HG02973 (cell line): Measurements from ENCODE around the gene BCDIN3D.

Source experiments
- ATAC-seq: cut with Tn5 transposase; IDR thresholded peaks from one replicate; pipeline ENCODE4 v1.9.1; 2021; ENCODE audit warnings: moderate library complexity; ENCODE audit not compliant: unreplicated experiment

The BCDIN3D gene

GRCh38 chr12:49800421-49801140 lies 42.3 kb downstream of the BCDIN3D start:
- ATAC-seq = no peak

DNA sequence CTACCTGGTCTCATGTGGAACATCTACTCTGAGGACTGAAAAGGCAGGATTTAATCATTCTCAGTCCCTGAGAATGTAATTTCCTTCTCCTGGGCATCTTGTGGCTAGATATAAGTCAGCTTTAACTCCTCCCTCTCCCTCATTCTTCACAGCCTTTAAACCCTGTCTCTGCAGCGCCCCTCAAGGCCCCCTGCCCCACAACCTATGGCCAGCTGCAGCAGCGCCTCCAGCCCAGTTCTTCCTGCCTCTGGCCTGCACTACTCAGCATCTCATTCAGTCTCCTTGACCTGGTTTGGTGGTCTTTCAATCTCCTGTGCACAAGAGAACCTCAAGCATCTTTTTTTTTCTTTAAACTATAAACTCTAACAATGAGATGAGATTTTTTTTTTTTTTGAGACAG lies 44.0 kb downstream of the BCDIN3D start:
- ATAC-seq = no peak

GRCh38 chr12:49798248-49798647 lies 44.7 kb downstream of the BCDIN3D start:
- no peak for ATAC-seq

DNA sequence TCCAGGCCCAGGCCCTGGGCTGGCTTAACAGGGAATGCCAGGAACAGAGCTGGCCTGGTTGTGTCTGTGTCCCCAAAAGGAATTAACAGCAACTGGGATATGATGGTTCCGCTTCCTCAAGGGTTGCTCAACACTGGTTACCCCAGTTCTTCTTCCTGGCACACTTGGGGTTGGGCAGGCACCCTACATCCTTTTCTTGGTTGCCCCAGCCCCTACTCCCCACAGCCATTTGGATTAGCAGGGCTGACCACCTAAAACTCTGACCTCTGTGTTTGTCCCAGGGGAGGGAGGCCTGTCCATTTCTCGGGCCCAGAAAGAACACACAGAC lies 45.5 kb downstream of the BCDIN3D start:
- no peak for ATAC-seq

DNA sequence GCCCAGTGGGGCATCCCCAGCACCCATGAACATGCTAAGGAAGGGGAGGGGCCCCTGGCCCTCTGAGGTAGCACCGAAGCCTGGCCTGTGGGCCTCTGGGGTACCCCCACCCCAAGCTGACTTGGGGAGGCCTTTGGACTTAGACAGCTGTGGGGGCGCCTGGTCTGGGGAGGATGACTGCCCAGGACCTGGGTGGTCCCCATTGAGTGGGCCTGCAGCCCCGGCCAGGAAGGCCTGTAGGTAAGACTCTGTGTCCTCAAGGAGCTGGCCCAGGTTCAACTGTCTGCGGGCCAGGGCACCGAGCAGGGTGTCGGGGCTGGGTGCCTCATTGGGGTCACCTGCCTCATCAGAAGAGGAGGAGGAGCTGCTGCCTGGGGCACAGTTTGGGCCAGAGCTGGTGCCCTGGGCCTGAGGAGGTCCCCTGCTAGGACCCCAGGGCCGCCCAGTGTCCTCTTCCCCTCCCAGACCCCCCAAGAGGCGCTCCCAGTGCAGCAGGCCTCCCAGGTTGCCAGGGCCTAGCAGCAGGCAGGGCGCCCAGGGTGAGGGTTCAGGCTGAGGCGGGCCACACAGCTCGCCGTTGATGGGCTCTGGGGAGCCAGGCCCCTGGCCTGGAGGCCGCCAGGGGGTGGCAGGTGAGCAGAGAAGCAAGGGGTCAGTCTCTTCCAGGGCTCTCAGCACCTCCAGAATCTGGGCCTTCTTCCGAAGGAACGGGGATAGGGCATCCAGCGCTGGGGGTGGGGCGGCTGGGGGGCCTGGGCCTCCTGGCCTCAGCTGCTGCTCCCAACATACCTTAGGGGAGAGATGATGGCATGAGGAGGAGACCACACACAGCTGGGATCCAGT lies 46.1 kb downstream of the BCDIN3D start:
- ATAC-seq = no peak

DNA sequence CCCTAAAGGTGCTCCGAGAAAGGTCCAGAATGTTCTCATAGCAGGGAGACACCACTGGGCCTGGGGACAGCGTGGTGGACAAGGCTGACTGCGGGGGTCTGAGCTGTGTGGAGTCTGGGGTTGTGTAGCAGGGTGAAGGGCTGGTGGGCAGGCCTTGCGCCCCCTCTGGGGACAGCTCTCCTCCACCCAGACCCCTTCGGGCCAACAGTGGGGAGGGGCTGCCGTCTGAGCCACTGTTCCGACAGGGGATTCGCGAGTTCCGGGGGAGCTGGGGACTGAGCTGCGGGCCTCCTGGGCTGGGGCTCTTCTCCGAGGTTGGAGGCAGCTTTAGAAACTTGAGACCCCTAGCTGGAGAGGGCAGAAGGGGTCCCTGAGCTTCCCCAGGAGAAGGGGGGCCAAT lies 46.8 kb downstream of the BCDIN3D start:
- no peak for ATAC-seq

- no peak for ATAC-seq
These were observed 47.2 kb downstream of the BCDIN3D start for GRCh38 chr12:49795654-49796105.

DNA sequence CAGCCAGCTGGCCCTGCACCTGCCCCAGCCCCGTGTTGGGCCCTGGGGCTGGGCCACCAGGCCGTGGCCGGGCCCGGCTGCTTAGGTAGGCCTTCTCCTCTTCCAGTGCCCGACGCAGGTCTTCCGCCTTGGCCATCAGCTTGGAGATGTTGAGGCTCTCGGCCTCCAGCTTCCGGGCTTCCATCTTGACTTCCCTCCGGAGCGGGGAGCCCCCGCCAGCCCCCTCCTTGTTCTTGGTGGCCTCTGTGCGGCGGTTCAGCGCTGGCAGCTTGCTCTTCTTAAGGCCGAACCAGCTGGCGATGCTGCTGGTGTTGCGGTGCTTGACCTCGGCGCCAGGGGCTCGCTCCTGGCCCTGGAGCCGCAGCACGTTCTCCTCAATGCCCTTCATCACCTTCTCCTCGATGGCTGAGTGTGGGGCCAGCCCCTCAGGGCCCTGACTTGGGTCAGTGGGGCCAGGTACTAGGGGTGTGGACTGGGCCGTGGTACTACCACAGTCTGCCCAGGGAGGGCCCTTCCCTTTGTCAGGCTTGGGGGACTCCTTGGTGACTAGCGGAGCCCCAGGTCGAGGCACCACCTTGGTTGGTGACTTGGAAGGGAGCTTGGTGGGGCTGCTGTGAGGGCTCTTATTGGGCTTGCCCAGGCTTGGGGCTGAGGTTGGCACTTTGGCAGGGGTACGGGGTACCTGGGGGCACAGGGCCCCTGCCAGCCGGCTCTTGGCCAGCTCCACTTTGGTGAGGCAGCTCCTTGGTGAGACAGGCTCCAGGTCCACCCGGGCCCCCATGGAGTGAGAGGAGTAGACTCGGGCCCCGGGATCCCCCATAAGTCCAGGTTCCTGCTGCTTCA lies 47.9 kb downstream of the BCDIN3D start:
- ATAC-seq = no peak

GRCh38 chr12:49794021-49794420 lies 48.9 kb downstream of the BCDIN3D start:
- ATAC-seq = no peak

DNA sequence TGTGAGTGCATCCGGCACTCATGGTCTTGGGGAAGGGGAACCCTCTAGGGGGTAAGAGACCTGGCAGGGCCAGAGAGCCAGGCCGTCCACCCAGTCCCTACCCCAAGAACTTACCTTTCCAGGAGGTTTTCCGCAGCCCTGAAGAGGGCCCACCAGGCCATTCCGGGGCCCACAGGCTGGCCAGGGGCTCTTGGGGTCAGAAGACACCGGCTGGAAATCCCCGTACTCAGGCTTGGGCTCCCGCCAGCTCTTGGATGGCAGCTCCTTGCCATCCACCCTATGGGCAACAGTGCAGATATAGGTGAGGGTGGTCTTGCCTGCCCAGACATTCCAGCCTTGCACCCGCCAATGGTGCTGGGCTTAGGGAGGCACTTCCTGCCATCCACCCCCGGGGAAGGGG lies 49.3 kb downstream of the BCDIN3D start:
- no peak for ATAC-seq

DNA sequence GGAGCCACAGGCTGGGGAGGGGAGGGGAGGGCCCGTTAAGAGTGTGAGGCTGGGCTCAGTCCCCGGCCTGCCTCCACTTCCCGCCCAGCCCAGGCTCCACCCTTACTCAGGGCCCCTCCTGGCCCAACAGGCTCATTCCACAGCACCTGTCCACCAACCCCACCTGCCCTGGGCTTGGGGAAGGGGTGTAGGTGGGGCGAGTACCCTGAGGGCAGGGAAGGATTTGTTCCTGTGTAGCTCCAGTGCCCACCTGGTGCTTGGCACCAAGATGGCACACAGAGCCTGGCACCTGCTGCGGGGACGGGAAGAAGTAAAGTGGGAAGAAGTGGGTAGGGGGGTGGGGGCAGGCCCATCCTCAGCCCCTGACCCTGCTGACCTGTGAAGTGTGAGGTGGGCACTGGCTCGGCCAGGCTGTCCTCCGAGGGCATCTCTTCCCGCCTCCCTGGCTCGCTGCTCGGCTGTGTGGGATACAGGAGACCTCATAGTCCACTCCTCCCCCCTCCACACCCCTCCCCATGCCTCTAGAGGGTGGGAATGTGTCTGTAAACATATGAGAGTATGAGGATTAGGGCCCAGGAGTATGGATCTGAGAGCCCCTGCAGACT lies 49.8 kb downstream of the BCDIN3D start:
- ATAC-seq = no peak

- ATAC-seq = no peak
These were observed 50.5 kb downstream of the BCDIN3D start for GRCh38 chr12:49792181-49792970.

DNA sequence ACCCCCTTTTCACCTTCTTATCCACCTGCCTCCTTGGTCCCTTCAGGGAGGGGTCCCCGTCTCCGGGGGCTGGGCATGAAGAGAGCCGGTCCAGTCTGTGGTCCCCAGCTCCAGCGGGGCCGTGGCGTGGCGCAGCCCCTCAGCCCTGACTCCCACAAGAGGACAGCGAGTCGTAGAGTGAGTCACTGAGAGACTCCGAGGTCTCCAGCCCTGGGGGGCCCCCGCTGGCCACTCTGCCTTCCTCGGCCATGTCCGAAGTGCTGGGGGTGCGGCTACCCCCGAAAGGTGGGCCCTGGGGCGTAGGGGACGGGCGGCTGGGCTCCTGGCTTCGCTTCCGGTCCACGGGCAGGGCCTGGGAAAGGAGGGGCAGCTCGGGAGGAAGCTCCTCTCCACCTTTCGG lies 51.2 kb downstream of the BCDIN3D start:
- ATAC-seq = no peak

- ATAC-seq = no peak
These were observed 52.0 kb downstream of the BCDIN3D start for GRCh38 chr12:49790741-49791555.

- no peak for ATAC-seq
These were observed 52.9 kb downstream of the BCDIN3D start for GRCh38 chr12:49789992-49790391.

DNA sequence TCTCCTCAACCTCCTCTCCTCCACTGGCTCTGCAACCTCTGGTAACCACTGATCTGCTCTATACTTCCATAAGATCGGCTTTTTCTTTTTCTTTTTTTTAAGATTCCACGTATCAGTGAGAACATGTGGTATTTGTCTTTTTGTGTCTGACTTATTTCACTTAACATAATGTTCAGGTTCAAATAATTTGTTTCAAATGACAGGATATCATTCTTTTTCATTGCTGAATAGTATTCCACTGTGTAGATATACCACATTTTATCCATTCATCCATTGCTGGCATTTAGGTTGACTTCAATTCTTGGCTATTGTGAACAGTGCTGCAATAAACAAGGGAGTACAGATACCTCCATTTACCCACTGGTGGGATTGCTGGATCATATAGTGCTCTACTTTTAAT lies 55.2 kb downstream of the BCDIN3D start:
- no peak for ATAC-seq
